H1 (cell line): ENCODE results near the gene HDAC11.
"Not testable (repeated sequence)": the region's sequence is repeated elsewhere in the genome, so short reads cannot be mapped to it uniquely, and the experiment has no call there.

Experiments used
- BRCA1 ChIP-seq: IDR thresholded peaks from 2 replicates; pipeline ENCODE4 v1.6.1; 2012; ENCODE audit warnings: low read depth, low read length, improper control_type of control experiment
- EP300 ChIP-seq, 2 experiments: IDR thresholded peaks; 1 replicate in 1 of 2; 2 replicates in 1 of 2; pipeline ENCODE4 v1.6.1; 2011 to 2012; ENCODE audit warnings: low read depth in 2 of 2, low read length in 2 of 2, mild to moderate bottlenecking in 2 of 2, borderline replicate concordance in 1 of 2, inconsistent platforms in 1 of 2, moderate library complexity in 1 of 2
- EZH2 ChIP-seq: fragments of 200-600 bp; sonication (generic); IDR thresholded peaks from 2 replicates; pipeline ENCODE4 v1.7.1; 2012; ENCODE audit warnings: low read depth, mild to moderate bottlenecking, moderate library complexity, low read length, inconsistent platforms; ENCODE audit not compliant: severe bottlenecking
- RAD21 ChIP-seq, 2 experiments: IDR thresholded peaks in 1 of 2; conservative IDR thresholded peaks in 1 of 2; 2 replicates each; pipeline ENCODE4 v1.6.1; 2011; ENCODE audit warnings: low read depth in 2 of 2, low read length in 2 of 2, improper control_type of control experiment in 1 of 2, inconsistent platforms in 1 of 2, mild to moderate bottlenecking in 1 of 2, moderate library complexity in 1 of 2
- SIN3A ChIP-seq, 2 experiments: IDR thresholded peaks in 1 of 2; conservative IDR thresholded peaks in 1 of 2; 2 replicates each; pipeline ENCODE4 v1.6.1; 2011 to 2012; ENCODE audit warnings: low read length in 2 of 2, improper control_type of control experiment in 1 of 2, low read depth in 1 of 2, mild to moderate bottlenecking in 1 of 2
- SP4 ChIP-seq: IDR thresholded peaks from 2 replicates; pipeline ENCODE4 v1.6.1; 2012; ENCODE audit warnings: low read length, inconsistent platforms
- SUZ12 ChIP-seq: fragments of 200-600 bp; sonication (generic); IDR thresholded peaks from 2 replicates; pipeline ENCODE4 v1.6.1; 2012; ENCODE audit warnings: mild to moderate bottlenecking, inconsistent platforms, low read length, moderate library complexity, mixed read lengths
- TF ChIP-seq, protein P1 (sequence below), 3 experiments: IDR thresholded peaks; 1 replicate in 2 of 3; 2 replicates in 1 of 3; pipeline versions ENCODE4 v1.5.1 to v1.6.1; 2011; ENCODE audit warnings: low read length in 3 of 3, mild to moderate bottlenecking in 3 of 3, inconsistent platforms in 2 of 3, low read depth in 1 of 3, moderate library complexity in 1 of 3; ENCODE audit not compliant: insufficient read depth in 1 of 3; ENCODE audit errors: control extremely low read depth in 1 of 3

DNA sequence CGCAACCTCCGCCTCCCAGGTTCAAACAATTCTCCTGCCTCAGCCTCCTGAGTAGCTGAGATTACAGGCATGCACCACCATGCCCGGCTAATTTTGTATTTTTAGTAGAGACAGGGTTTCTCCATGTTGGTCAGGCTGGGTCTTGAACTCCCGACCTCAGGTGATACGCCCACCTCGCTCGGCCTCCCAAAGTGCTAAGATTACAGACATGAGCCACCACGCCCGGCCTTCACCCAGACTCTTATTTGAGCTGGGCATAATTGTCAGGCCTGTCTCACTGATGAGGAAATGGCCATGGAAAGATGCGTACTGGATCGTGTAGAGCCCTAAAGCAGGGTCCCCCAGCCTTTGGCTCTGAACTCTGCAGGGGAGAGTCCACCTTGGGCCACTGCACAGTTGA lies 19.1 kb downstream of the HDAC11 start:
- not testable (repeated sequence) for TF ChIP-seq RAD21 (IDR thresholded peaks at IDR 0.05 in 1 of 2, conservative IDR thresholded peaks at IDR 0.05 in 1 of 2; ENCODE audit: low read depth in 2 of 2, low read length in 2 of 2); SP4; EZH2; EP300 (IDR thresholded peaks at IDR 0.05; ENCODE audit: borderline replicate concordance in 1 of 2, low read depth in 2 of 2, low read length in 2 of 2); SIN3A (conservative IDR thresholded peaks at IDR 0.05 in 1 of 2, IDR thresholded peaks at IDR 0.05 in 1 of 2; ENCODE audit: low read depth in 1 of 2, low read length in 2 of 2); BRCA1; SUZ12
- TF ChIP-seq, protein P1, sequence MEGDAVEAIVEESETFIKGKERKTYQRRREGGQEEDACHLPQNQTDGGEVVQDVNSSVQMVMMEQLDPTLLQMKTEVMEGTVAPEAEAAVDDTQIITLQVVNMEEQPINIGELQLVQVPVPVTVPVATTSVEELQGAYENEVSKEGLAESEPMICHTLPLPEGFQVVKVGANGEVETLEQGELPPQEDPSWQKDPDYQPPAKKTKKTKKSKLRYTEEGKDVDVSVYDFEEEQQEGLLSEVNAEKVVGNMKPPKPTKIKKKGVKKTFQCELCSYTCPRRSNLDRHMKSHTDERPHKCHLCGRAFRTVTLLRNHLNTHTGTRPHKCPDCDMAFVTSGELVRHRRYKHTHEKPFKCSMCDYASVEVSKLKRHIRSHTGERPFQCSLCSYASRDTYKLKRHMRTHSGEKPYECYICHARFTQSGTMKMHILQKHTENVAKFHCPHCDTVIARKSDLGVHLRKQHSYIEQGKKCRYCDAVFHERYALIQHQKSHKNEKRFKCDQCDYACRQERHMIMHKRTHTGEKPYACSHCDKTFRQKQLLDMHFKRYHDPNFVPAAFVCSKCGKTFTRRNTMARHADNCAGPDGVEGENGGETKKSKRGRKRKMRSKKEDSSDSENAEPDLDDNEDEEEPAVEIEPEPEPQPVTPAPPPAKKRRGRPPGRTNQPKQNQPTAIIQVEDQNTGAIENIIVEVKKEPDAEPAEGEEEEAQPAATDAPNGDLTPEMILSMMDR (IDR thresholded peaks at IDR 0.05; ENCODE audit: control extremely low read depth in 1 of 3, insufficient read depth in 1 of 3, low read depth in 1 of 3, low read length in 3 of 3) = not testable (repeated sequence)
